OCI-LY1 (cell line): ENCODE data around the gene SUPT3H.

Source experiments
- H2AFZ ChIP-seq: fragments of 200-600 bp; sonication (generic), shearing (Covaris generic); 2 replicates; pipeline ENCODE4 v1.6.0; 2014; ENCODE audit warnings: antibody characterized with exemption, mild to moderate bottlenecking, low read length
- H3F3A ChIP-seq: fragments of 200-600 bp; sonication (generic), shearing (Covaris generic); 2 replicates; pipeline ENCODE4 v1.6.0; 2014; ENCODE audit warnings: mild to moderate bottlenecking, antibody characterized with exemption, low read length, moderate library complexity; ENCODE audit not compliant: insufficient read depth
- H3K27ac ChIP-seq: fragments of 200-600 bp; sonication (generic); 2 replicates; pipeline ENCODE4 v1.5.1; 2014; ENCODE audit warnings: low read length, mixed run types, mild to moderate bottlenecking, low read depth; ENCODE audit not compliant: poor library complexity, severe bottlenecking
- H3K27me3 ChIP-seq: fragments of 200-600 bp; sonication (generic); 2 replicates; pipeline ENCODE4 v1.6.0; 2014; ENCODE audit warnings: antibody characterized with exemption, mild to moderate bottlenecking, low read length, moderate library complexity; ENCODE audit not compliant: insufficient read depth
- H3K36me3 ChIP-seq: fragments of 200-600 bp; sonication (generic); 2 replicates; pipeline ENCODE4 v1.6.1; 2014; ENCODE audit warnings: mild to moderate bottlenecking, antibody characterized with exemption, low read length, moderate library complexity, mixed read lengths; ENCODE audit not compliant: insufficient read depth
- H3K4me1 ChIP-seq: fragments of 200-600 bp; sonication (generic); 2 replicates; pipeline ENCODE4 v1.5.1; 2014; ENCODE audit warnings: mild to moderate bottlenecking, low read length, moderate library complexity; ENCODE audit not compliant: insufficient read depth, severe bottlenecking
- H3K4me2 ChIP-seq: fragments of 200-600 bp; sonication (generic), shearing (Covaris generic); 2 replicates; pipeline ENCODE4 v1.6.1; 2014; ENCODE audit warnings: low read length
- H3K4me3 ChIP-seq: fragments of 200-600 bp; sonication (generic); 2 replicates; pipeline ENCODE4 v1.5.1; 2014; ENCODE audit warnings: low read length, low read depth, mild to moderate bottlenecking, mixed read lengths; ENCODE audit not compliant: poor library complexity, severe bottlenecking
- H3K79me2 ChIP-seq: fragments of 200-600 bp; shearing (Covaris generic); 2 replicates; pipeline ENCODE4 v1.6.1; 2016; ENCODE audit warnings: mixed run types, low read length, mixed read lengths; ENCODE audit not compliant: insufficient read depth
- H3K9ac ChIP-seq: fragments of 200-600 bp; sonication (generic), shearing (Covaris generic); 2 replicates; pipeline ENCODE4 v1.6.1; 2014; ENCODE audit warnings: mild to moderate bottlenecking, low read length, mixed read lengths
- H3K9me2 ChIP-seq: fragments of 200-600 bp; sonication (generic), shearing (Covaris generic); 2 replicates; pipeline ENCODE4 v1.6.1; 2014; ENCODE audit warnings: low read depth, mild to moderate bottlenecking, low read length, mixed read lengths
- H3K9me3 ChIP-seq: fragments of 200-600 bp; shearing (Covaris generic); 2 replicates; pipeline ENCODE4 v1.6.1; 2014; ENCODE audit warnings: low read length, mixed read lengths
- H4K20me1 ChIP-seq: fragments of 200-600 bp; sonication (generic), shearing (Covaris generic); 2 replicates; pipeline ENCODE4 v1.6.0; 2016; ENCODE audit warnings: mild to moderate bottlenecking, low read length; ENCODE audit not compliant: insufficient read depth
- CTCF ChIP-seq: fragments of 200-600 bp; sonication (generic), shearing (Covaris generic); IDR thresholded peaks from 2 replicates; pipeline ENCODE4 v1.5.1; 2017; ENCODE audit warnings: mild to moderate bottlenecking, antibody characterized with exemption, low read length, moderate library complexity, mixed read lengths
- EZH2 ChIP-seq: fragments of 200-600 bp; sonication (generic), shearing (Covaris generic); IDR thresholded peaks from 2 replicates; pipeline ENCODE4 v1.8.0; 2017; ENCODE audit warnings: borderline replicate concordance, mixed run types, mild to moderate bottlenecking, antibody characterized with exemption, low read length, moderate library complexity, mixed read lengths

The SUPT3H gene

GRCh38 chr6:45027126-45027525, 350.6 kb downstream of the SUPT3H start:
- H3K4me2 ChIP-seq: no peak overlapping the region
- H3K4me1 ChIP-seq: no peaks in the 10 kb centered on the region
- H3K9ac ChIP-seq: no peak overlapping the region
- H3K79me2 ChIP-seq: no peaks in the 10 kb centered on the region
- no peaks in the 10 kb centered on the region for H4K20me1 ChIP-seq
- no peak overlapping the region for H2AFZ ChIP-seq
- no peaks in the 10 kb centered on the region for H3K27me3 ChIP-seq
- no peaks in the 10 kb centered on the region for H3K9me3 ChIP-seq
- no peak overlapping the region for H3K27ac ChIP-seq
- TF ChIP-seq EZH2 (no peak), CTCF (no peak)
- H3K9me2 ChIP-seq: no peaks in the 10 kb centered on the region
- no peak overlapping the region for H3K4me3 ChIP-seq
- H3K36me3 ChIP-seq: no peaks in the 10 kb centered on the region
- H3F3A ChIP-seq: no peaks in the 10 kb centered on the region

- Histone ChIP-seq H3K4me3 (no peak overlapping the region), H3K27ac (no peak overlapping the region), H3K4me1 (no peaks in the 10 kb centered on the region), H3K36me3 (no peaks in the 10 kb centered on the region), H3K4me2 (no peak overlapping the region), H3F3A (no peaks in the 10 kb centered on the region), H3K79me2 (no peaks in the 10 kb centered on the region), H2AFZ (no peak overlapping the region), H3K9ac (no peak overlapping the region), H3K9me3 (no peaks in the 10 kb centered on the region), H3K9me2 (no peaks in the 10 kb centered on the region), H4K20me1 (no peaks in the 10 kb centered on the region), H3K27me3 (no peaks in the 10 kb centered on the region)
- TF ChIP-seq EZH2: no peak
- no peak for TF ChIP-seq CTCF
Observed at GRCh38 chr6:45026003-45026516, 351.7 kb downstream of the SUPT3H start.

- Histone ChIP-seq H3K27ac (no peak overlapping the region), H2AFZ (no peak overlapping the region), H3K9me2 (no peaks in the 10 kb centered on the region), H3K36me3 (no peaks in the 10 kb centered on the region), H3K9me3 (no peaks in the 10 kb centered on the region), H4K20me1 (no peaks in the 10 kb centered on the region), H3K9ac (no peak overlapping the region), H3K4me1 (no peaks in the 10 kb centered on the region), H3F3A (no peaks in the 10 kb centered on the region), H3K4me2 (no peak overlapping the region), H3K79me2 (no peaks in the 10 kb centered on the region), H3K27me3 (no peaks in the 10 kb centered on the region), H3K4me3 (no peak overlapping the region)
- TF ChIP-seq CTCF (no peak), EZH2 (no peak)
Observed at GRCh38 chr6:45024610-45025009, 353.1 kb downstream of the SUPT3H start.
